Measurements from ENCODE around the gene CACNA1C. TPM values are rescaled to one million over a fixed set of nuclear protein-coding genes. Genes with fewer than 3 reads are reported as not detected.

CACNA1C gene
- total RNA-seq, 4 donors from 2014 or later = 0.38 to 2.4 (median 1.4) TPM

GRCh38 chr12:2246358-2246757 is 193.6 kb downstream of the CACNA1C start:
- TF ChIP-seq POLR2A (IDR thresholded peaks at IDR 0.05) = no peak
- no peak for TF ChIP-seq CTCF (IDR thresholded peaks at IDR 0.05)
- intact Hi-C loops (cut with DNase I; ENCODE audit: low total_unique reads) = no loop called here
- DNase-seq (ENCODE audit: low spot score in 2 of 2) = no peak
- no peak overlapping the region for H3K4me3 ChIP-seq (ENCODE audit: low read depth, poor library complexity, severe bottlenecking)
- 81 to 89% methylated on average over 10 of the region's 10 CpGs for WGBS, 2 donors

- no peak for DNase-seq (ENCODE audit: low spot score in 2 of 2)
- intact Hi-C loops (cut with DNase I; ENCODE audit: low total_unique reads) = no loop called here
- H3K4me3 ChIP-seq (ENCODE audit: low read depth, poor library complexity, severe bottlenecking) = no peak overlapping the region
- TF ChIP-seq POLR2A (IDR thresholded peaks at IDR 0.05) (no peak), CTCF (IDR thresholded peaks at IDR 0.05) (no peak)
- 68 to 72% methylated on average over 7 of the region's 7 CpGs for WGBS, 2 donors
Observed at GRCh38 chr12:2247120-2247519, 194.3 kb downstream of the CACNA1C start.

- no peak for TF ChIP-seq CTCF (IDR thresholded peaks at IDR 0.05)
- intact Hi-C loops (cut with DNase I; ENCODE audit: low total_unique reads) = no loop called here
- no peak overlapping the region for H3K4me3 ChIP-seq (ENCODE audit: low read depth, poor library complexity, severe bottlenecking)
- no peak for DNase-seq (ENCODE audit: low spot score in 2 of 2)
- WGBS, 2 donors = 58 to 68% methylated on average over 5 of the region's 5 CpGs
Observed at GRCh38 chr12:2247596-2247995, 194.8 kb downstream of the CACNA1C start.

DNA sequence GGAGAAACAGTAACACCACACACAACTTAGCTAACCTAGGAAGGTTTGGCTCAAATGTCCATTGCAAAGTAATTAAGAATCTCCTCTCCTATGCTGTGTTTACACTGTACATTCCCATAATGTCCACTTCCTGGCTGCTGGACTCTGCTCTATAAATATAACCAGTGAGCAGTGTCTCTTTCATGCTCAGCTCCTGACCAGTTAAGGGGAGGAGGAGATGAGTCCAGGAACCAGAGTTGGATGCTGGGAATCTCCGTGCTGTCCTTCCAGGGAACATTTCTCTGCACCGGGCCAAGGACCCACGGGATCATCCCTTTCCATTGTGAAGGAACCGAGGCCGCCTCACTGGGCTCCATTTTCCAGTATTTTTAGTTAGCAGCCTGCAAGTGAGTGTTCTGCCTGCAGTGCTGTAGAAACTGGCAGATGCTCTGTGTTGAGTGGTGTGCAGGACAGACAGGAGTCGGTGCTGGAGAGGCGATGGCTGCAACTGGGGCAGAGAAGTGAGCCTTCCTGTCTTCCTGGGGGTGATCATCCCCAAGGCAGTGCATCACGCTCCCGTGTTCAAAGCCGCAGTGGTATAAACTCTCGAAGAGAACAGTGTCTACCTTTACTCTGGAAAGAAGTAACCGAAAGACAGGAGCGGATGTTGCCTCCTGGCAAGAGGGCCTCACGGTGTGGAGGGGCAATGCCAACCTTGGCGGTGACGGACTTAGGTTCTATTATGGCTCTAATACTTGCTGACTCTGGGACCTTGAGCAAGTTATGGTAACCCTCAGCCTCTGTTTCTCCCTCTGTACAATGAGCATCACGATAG is 195.5 kb downstream of the CACNA1C start:
- DNase-seq (ENCODE audit: low spot score in 2 of 2) = no peak
- WGBS, 2 donors = 75 to 76% methylated on average over 16 to 17 of the region's 17 CpGs

DNA sequence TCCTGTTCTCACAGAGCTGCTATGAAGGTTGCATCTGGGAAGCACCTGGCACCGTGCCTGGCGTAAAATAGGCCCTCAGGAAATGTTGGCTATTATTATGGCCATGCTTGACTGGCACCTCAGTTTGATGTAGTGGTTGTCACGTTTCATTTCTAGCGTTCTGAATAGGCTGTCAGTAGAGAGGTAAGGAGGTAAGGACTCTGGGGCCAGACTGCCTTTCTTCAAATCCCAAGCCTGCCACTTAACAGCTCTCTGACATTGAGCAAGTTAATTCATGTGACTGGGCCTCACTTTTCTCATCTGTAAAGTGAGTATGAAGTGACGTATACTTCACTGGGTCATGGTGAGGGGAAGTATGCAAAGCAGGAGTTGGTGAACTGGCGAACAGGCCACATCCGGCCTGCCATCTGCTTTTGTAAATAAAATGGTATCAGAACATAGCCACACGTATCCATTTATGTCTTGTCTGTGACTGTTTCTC is 196.2 kb downstream of the CACNA1C start:
- intact Hi-C loops (cut with DNase I; ENCODE audit: low total_unique reads) = no loop called here
- TF ChIP-seq CTCF (IDR thresholded peaks at IDR 0.05) (no peak), POLR2A (IDR thresholded peaks at IDR 0.05) (no peak)
- no peak for DNase-seq (ENCODE audit: low spot score in 2 of 2)
- WGBS, 2 donors = 55 to 58% methylated on average over 8 of the region's 8 CpGs
- H3K4me3 ChIP-seq (ENCODE audit: low read depth, poor library complexity, severe bottlenecking) = no peak overlapping the region

More for the DNA sequence above, 195.5 kb downstream of the CACNA1C start:
- H3K4me3 ChIP-seq (ENCODE audit: low read depth, poor library complexity, severe bottlenecking) = no peak overlapping the region
- no peak for TF ChIP-seq CTCF (IDR thresholded peaks at IDR 0.05)
- no peak for TF ChIP-seq POLR2A (IDR thresholded peaks at IDR 0.05)
- intact Hi-C loops (cut with DNase I; ENCODE audit: low total_unique reads) = no loop called here
